Vagina (tissue), 2 donors: Measurements from ENCODE around the gene UROS.

ENCODE experiments used
- CTCF ChIP-seq, 3 experiments: fragments of 450-650 bp in 2 of 3; fragments of 200-600 bp in 1 of 3; sonication (generic) in 1 of 3; IDR thresholded peaks; one replicate each; pipeline ENCODE4 v1.5.1; 2017 to 2019; ENCODE audit warnings: antibody characterized with exemption in 3 of 3, mild to moderate bottlenecking in 2 of 3, moderate library complexity in 2 of 3
- POLR2AphosphoS5 ChIP-seq, 2 donors: sonication (generic); formaldehyde crosslinking; IDR thresholded peaks; one replicate each; pipeline ENCODE4 v1.9.0; 2017; ENCODE audit warnings: antibody characterized with exemption in 2 of 2, mild to moderate bottlenecking in 2 of 2, low read depth in 1 of 2; ENCODE audit not compliant: insufficient read depth in 1 of 2

DNA sequence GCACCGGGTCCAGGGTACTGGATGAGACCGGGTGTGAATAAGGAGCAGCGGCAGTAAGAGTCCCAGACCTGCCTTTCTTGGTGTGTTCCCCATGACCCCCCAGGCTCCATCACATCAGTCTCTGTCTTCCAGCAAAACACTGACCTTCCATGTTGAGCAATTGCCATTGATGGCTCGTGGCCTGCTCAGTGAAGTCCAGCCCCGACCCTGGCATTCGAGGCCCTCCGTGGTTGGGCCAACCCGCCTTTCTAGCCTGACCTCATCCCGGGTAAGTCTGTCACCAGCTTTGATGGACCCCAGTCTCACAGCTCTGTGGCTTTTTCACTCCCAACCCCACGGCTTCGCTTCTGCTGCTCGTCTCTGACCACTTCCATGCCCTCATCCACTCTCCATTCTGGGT is 53.9 kb downstream of the UROS start:
- TF ChIP-seq CTCF (IDR thresholded peaks at IDR 0.05), result no peak
- TF ChIP-seq POLR2AphosphoS5 (IDR thresholded peaks at IDR 0.05; ENCODE audit: insufficient read depth in 1 of 2, low read depth in 1 of 2), result no peak
